Mesenchymal stem cell (in vitro differentiated cells and primary cell): ENCODE measurements around the gene SELENOF.

ENCODE experiments used
- DNase-seq: peaks from one replicate; pipeline ENCODE4 v3.0.0-alpha.2; 2013
- H2AFZ ChIP-seq: one replicate; pipeline ENCODE4 v1.6.1; 2013; ENCODE audit warnings: low read depth, mild to moderate bottlenecking, control low read depth, inconsistent platforms, low read length, moderate library complexity
- H2AK5ac ChIP-seq: 2 replicates; pipeline ENCODE4 v1.6.1; 2013; ENCODE audit warnings: low read length, moderate library complexity, mild to moderate bottlenecking, inconsistent platforms; ENCODE audit not compliant: severe bottlenecking
- H2BK120ac ChIP-seq: one replicate; pipeline ENCODE4 v1.6.1; 2013; ENCODE audit warnings: low read depth, mild to moderate bottlenecking, inconsistent platforms, low read length, moderate library complexity
- H2BK12ac ChIP-seq, 2 experiments: one replicate each; pipeline ENCODE4 v1.6.1; 2013; ENCODE audit warnings: inconsistent platforms in 2 of 2, low read length in 2 of 2, mild to moderate bottlenecking in 2 of 2, moderate library complexity in 2 of 2, control low read depth in 1 of 2
- H2BK15ac ChIP-seq: one replicate; pipeline ENCODE4 v1.6.1; 2013; ENCODE audit warnings: mild to moderate bottlenecking, low read depth, inconsistent platforms; ENCODE audit not compliant: poor library complexity, severe bottlenecking
- H2BK5ac ChIP-seq: 2 replicates; pipeline ENCODE4 v1.6.1; 2013; ENCODE audit warnings: low read depth, mild to moderate bottlenecking, low read length, control low read depth, inconsistent platforms; ENCODE audit not compliant: poor library complexity, severe bottlenecking
- H3K14ac ChIP-seq, 2 experiments: one replicate each; pipeline ENCODE4 v1.6.1; 2013; ENCODE audit warnings: inconsistent platforms in 2 of 2, low read length in 2 of 2, control low read depth in 1 of 2, mild to moderate bottlenecking in 1 of 2, moderate library complexity in 1 of 2
- H3K18ac ChIP-seq, 2 experiments: one replicate each; pipeline ENCODE4 v1.6.1; 2013; ENCODE audit warnings: inconsistent platforms in 2 of 2, low read length in 2 of 2, control low read depth in 1 of 2, low read depth in 1 of 2, mild to moderate bottlenecking in 1 of 2
- H3K23ac ChIP-seq, 2 experiments: one replicate each; pipeline ENCODE4 v1.6.1; 2013; ENCODE audit warnings: inconsistent platforms in 2 of 2, low read length in 2 of 2, mild to moderate bottlenecking in 2 of 2, moderate library complexity in 2 of 2, control low read depth in 1 of 2
- H3K27ac ChIP-seq: 2 replicates; pipeline ENCODE4 v1.5.1; 2013; ENCODE audit warnings: mild to moderate bottlenecking, moderate library complexity, low read length, control low read depth, inconsistent platforms; ENCODE audit not compliant: poor library complexity, severe bottlenecking
- H3K27me3 ChIP-seq, 2 experiments: 2 replicates each; pipeline versions ENCODE4 v1.6.1 to v1.7.0; 2013; ENCODE audit warnings: low read length in 2 of 2, mild to moderate bottlenecking in 2 of 2, moderate library complexity in 2 of 2, control low read depth in 1 of 2, inconsistent platforms in 1 of 2; ENCODE audit not compliant: control insufficient read depth in 1 of 2, insufficient read depth in 1 of 2
- H3K36me3 ChIP-seq, 2 experiments: 2 replicates each; pipeline versions ENCODE4 v1.6.1 to v1.7.0; 2013; ENCODE audit warnings: low read length in 2 of 2, control low read depth in 1 of 2, inconsistent platforms in 1 of 2, low read depth in 1 of 2, mild to moderate bottlenecking in 1 of 2; ENCODE audit not compliant: insufficient read depth in 2 of 2, control insufficient read depth in 1 of 2
- H3K4ac ChIP-seq, 2 experiments: one replicate each; pipeline ENCODE4 v1.6.1; 2013; ENCODE audit warnings: inconsistent platforms in 2 of 2, low read length in 2 of 2, mild to moderate bottlenecking in 2 of 2, moderate library complexity in 2 of 2, control low read depth in 1 of 2, low read depth in 1 of 2
- H3K4me1 ChIP-seq: 2 replicates; pipeline ENCODE4 v1.6.1; 2013; ENCODE audit warnings: low read depth, low read length, control low read depth; ENCODE audit not compliant: control insufficient read depth, insufficient read depth
- H3K4me2 ChIP-seq: 2 replicates; pipeline ENCODE4 v1.6.1; 2013; ENCODE audit warnings: low read length, mild to moderate bottlenecking, inconsistent platforms; ENCODE audit not compliant: poor library complexity, severe bottlenecking
- H3K4me3 ChIP-seq, 2 experiments: 2 replicates each; pipeline versions ENCODE4 v1.5.1 to v1.7.0; 2013; ENCODE audit warnings: low read length in 2 of 2, mild to moderate bottlenecking in 2 of 2, control low read depth in 1 of 2, low read depth in 1 of 2; ENCODE audit not compliant: insufficient read depth in 1 of 2
- H3K79me1 ChIP-seq: replicated peaks from 2 replicates; pipeline ENCODE4 v1.6.1; 2013; ENCODE audit warnings: mild to moderate bottlenecking, control low read depth, low read length, inconsistent platforms; ENCODE audit not compliant: poor library complexity, severe bottlenecking
- H3K9ac ChIP-seq: 2 replicates; pipeline ENCODE4 v1.7.0; 2013; ENCODE audit warnings: mild to moderate bottlenecking, low read length, moderate library complexity
- H3K9me3 ChIP-seq: 2 replicates; pipeline ENCODE4 v1.7.0; 2013; ENCODE audit warnings: mild to moderate bottlenecking, low read length; ENCODE audit not compliant: control insufficient read depth
- H4K8ac ChIP-seq: one replicate; pipeline ENCODE4 v1.6.1; 2013; ENCODE audit warnings: inconsistent platforms, mild to moderate bottlenecking, low read length, moderate library complexity
- H4K91ac ChIP-seq: one replicate; pipeline ENCODE4 v1.6.1; 2013; ENCODE audit warnings: mild to moderate bottlenecking, low read length, inconsistent platforms
- WGBS: methylation state at CpG from one replicate; pipeline ENCODE4 v1.1.7; 2013; ENCODE audit warnings: mixed read lengths; 5-methylcytosine and 5-hydroxymethylcytosine counted together

Gene SELENOF

DNA sequence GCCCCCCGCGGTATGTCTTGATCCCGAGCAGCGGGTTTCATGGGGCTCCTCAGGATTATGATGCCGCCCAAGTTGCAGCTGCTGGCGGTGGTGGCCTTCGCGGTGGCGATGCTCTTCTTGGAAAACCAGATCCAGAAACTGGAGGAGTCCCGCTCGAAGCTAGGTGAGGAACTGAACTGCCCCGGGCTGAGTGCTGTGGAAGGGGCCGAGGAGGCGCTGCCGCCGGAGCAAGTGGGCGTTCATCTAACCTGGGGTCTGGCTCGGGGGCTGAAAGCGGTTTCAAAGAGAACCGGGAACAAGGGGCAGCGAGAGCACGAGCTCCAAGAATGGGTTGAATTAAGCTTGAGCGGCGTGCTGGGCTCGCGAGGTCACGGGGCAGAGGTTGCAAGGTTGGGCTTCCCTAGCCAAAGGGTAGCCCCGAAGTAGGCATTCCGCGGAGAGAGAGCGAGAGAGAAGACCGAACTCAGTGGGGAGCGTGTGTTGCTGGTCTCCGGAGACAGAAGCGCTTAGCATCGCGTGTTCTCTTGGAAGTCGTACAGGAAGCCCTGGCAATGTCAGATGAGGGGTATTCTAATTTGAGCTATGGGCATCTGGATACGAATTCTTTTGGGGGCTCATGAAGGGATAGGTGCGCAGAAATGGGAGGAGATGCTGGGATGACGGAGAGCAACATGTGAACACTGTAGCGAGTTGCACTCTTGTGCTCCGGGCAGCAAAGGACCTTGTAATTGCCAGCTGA lies 1.2 kb upstream of the SELENOF start:
- Histone ChIP-seq H3K4me2 (peak overlapping the region; percentile 91), H3K18ac (peak overlapping the region; percentile 37 to 89), H3K14ac (peak overlapping the region in 1 of 2 experiments; percentile 95), H3K4me3 (peak overlapping the region; percentile 83 to 99), H4K8ac (no peak overlapping the region), H3K36me3 (peaks cover 2 to 3% of the 10 kb centered on the region in 2 experiments), H2BK12ac (peak overlapping the region in 1 of 2 experiments; percentile 64), H3K9ac (peak overlapping the region; percentile 95), H4K91ac (no peak overlapping the region), H2BK120ac (peak overlapping the region; percentile 27), H2AK5ac (no peak overlapping the region), H3K4me1 (peaks cover 5% of the 10 kb centered on the region), H3K23ac (peak overlapping the region in 1 of 2 experiments; percentile 99), H3K79me1 (peaks cover 3% of the 10 kb centered on the region), H2AFZ (peak overlapping the region; percentile 81), H2BK5ac (no peak overlapping the region), H3K27ac (no peak overlapping the region), H3K4ac (peak overlapping the region in 1 of 2 experiments; percentile 57), H3K9me3 (no peaks in the 10 kb centered on the region), H2BK15ac (peak overlapping the region; percentile 99), H3K27me3 (no peaks in the 10 kb centered on the region)
- peak; percentile 75 for DNase-seq
- under 1% methylated on average over 43 of the region's 43 CpGs for WGBS

DNA sequence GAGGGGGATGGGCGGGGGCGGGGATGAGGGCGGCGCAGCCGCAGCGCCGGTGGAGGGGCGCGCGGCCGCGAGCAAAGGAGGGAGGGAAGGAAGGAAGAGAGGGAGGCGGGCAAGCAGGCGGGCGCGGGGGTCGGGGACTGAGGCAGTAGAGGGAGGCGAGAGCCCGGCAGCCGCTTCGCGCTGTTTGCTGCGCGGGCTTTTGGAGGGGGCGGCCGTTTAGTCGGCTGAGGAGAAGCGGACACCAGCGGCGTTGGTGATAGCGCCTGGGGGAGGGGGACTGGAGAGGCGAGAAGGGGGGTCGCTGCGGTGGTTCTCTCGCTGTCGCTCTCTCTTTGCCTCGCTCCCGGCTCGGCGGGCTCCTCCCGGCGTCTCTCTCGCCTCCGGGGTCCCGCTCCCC lies 673 bp upstream of the SELENOF start, which contains the start of gene HS2ST1:
Gene HS2ST1, plus strand, starts transcription at position 35 of the 397 bp plus-strand sequence.
- H2BK15ac ChIP-seq = peak within 1 kb of the TSS; percentile 99
- H3K9me3 ChIP-seq = no peaks in the 10 kb centered on the region
- H3K27ac ChIP-seq = peak within 1 kb of the TSS; percentile 83
- H2AFZ ChIP-seq = peak within 1 kb of the TSS; percentile 81
- peaks cover 3% of the 10 kb centered on the region for H3K79me1 ChIP-seq
- peak within 1 kb of the TSS; percentile 62 to 95 for H3K14ac ChIP-seq
- peak within 1 kb of the TSS in 1 of 2 experiments; percentile 64 for H2BK12ac ChIP-seq
- H2BK5ac ChIP-seq = peak within 1 kb of the TSS; percentile 92
- H2AK5ac ChIP-seq = peak within 1 kb of the TSS; percentile 13
- peaks cover 5% of the 10 kb centered on the region for H3K4me1 ChIP-seq
- peak within 1 kb of the TSS in 1 of 2 experiments; percentile 99 for H3K23ac ChIP-seq
- H3K4me3 ChIP-seq = peak within 1 kb of the TSS; percentile 86 to 99
- H2BK120ac ChIP-seq = peak within 1 kb of the TSS; percentile 82
- no peaks in the 10 kb centered on the region for H3K27me3 ChIP-seq
- H3K4ac ChIP-seq = peak within 1 kb of the TSS; percentile 73 to 91
- peak within 1 kb of the TSS; percentile 85 for H4K91ac ChIP-seq
- under 1% methylated on average over 27 of the region's 45 CpGs for WGBS
- H3K18ac ChIP-seq = peak within 1 kb of the TSS; percentile 90 to 97
- peak within 1 kb of the TSS; percentile 91 for H3K4me2 ChIP-seq
- H3K9ac ChIP-seq = peak within 1 kb of the TSS; percentile 99
- H3K36me3 ChIP-seq = peaks cover 3 to 8% of the 10 kb centered on the region in 2 experiments
- DNase-seq = no peak
- H4K8ac ChIP-seq = peak within 1 kb of the TSS; percentile 94

DNA sequence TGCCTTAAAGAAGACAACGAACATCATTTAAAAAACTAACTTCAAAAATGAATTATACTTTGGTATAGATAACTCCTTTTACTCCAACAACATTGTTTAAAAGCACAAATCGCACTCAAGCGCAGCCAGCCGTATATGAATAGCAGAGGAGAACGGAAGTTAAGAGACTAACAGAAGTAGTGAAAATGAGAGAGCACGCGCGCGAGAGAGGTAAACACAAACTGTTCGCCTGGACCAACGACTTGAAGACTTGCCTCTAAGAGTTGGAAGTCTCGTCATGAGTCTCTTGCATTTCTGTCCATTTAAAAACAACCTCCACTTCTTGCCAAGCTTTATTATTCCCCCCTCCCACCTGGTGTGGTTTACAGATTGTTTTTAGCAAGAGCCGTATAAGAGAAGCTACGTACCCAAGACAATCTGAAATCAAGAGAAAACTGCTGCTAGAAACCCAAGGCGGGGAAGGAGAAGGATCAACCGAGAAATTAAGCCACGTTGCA lies 479 bp downstream of the SELENOF start:
- H3K9ac ChIP-seq = peak overlapping the region; percentile 99
- peak overlapping the region; percentile 3 for H2AFZ ChIP-seq
- H4K91ac ChIP-seq = peak overlapping the region; percentile 85
- peaks cover 3 to 17% of the 10 kb centered on the region in 2 experiments for H3K36me3 ChIP-seq
- peak overlapping the region; percentile 13 for H2AK5ac ChIP-seq
- H3K4ac ChIP-seq = peak overlapping the region; percentile 73 to 76
- H3K4me2 ChIP-seq = peak overlapping the region; percentile 66
- H3K14ac ChIP-seq = peak overlapping the region in 1 of 2 experiments; percentile 72
- H3K4me1 ChIP-seq = peaks cover 5% of the 10 kb centered on the region
- peak overlapping the region; percentile 83 for H3K27ac ChIP-seq
- peak overlapping the region; percentile 86 to 97 for H3K4me3 ChIP-seq
- H2BK5ac ChIP-seq = peak overlapping the region; percentile 80
- H3K18ac ChIP-seq = peak overlapping the region; percentile 90 to 97
- WGBS = 0% methylated on average over 15 of the region's 17 CpGs
- H2BK15ac ChIP-seq = no peak overlapping the region
- H4K8ac ChIP-seq = peak overlapping the region; percentile 94
- H3K27me3 ChIP-seq = no peaks in the 10 kb centered on the region
- peak overlapping the region in 1 of 2 experiments; percentile 70 for H3K23ac ChIP-seq
- H2BK120ac ChIP-seq = peak overlapping the region; percentile 82
- peaks cover 2% of the 10 kb centered on the region for H3K79me1 ChIP-seq
- no peaks in the 10 kb centered on the region for H3K9me3 ChIP-seq
- H2BK12ac ChIP-seq = no peak overlapping the region
- DNase-seq = peak; percentile 80

DNA sequence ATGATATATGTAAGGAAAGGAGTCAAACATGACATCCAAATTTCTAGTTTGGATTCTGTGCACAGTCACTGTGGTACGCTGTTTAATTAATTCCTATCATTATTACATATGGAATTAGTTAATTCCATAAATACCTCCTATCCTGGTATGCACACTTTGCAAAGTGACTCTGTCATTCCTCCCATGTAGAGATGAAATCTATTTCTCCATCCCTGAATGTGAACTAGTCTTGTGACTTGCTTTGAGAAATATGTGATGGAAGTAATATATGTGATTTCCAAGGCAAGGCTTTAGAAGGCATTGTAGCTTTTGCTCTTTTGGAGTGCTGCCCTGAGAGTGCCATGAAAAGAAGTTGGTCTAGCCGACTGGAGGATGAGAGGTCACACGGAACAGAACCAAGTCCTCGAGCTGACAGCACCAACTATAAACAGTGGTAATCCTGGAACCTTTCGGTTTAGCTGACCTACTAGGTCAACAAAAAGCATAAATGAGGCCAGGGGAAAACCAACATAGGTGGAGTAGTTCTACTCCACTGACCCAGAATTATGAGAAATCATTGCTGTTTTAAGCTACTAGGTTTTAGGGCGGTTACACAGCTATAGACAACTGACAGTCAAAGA lies 1.5 kb downstream of the SELENOF start:
- Histone ChIP-seq H2BK5ac (no peak overlapping the region), H2BK120ac (no peak overlapping the region), H2BK15ac (no peak overlapping the region), H4K91ac (no peak overlapping the region), H2AK5ac (no peak overlapping the region), H3K4me2 (peak overlapping the region; percentile 75), H3K4me1 (peaks cover 5% of the 10 kb centered on the region), H3K23ac (no peak overlapping the region), H3K9ac (peak overlapping the region; percentile 99), H3K4me3 (peak overlapping the region in 1 of 2 experiments; percentile 97), H3K9me3 (no peaks in the 10 kb centered on the region), H3K79me1 (peaks cover under 1% of the 10 kb centered on the region), H3K36me3 (peaks cover 3 to 26% of the 10 kb centered on the region in 2 experiments), H3K27me3 (no peaks in the 10 kb centered on the region), H4K8ac (no peak overlapping the region), H3K14ac (no peak overlapping the region), H3K27ac (peak overlapping the region; percentile 22), H3K4ac (no peak overlapping the region), H3K18ac (no peak overlapping the region), H2BK12ac (peak overlapping the region in 1 of 2 experiments; percentile 24), H2AFZ (no peak overlapping the region)
- peak; percentile 65 for DNase-seq
- 52% methylated on average over 5 of the region's 6 CpGs for WGBS
